GM12878 (cell line): ENCODE results near the gene F13B. TPM values are rescaled to one million over a fixed set of nuclear protein-coding genes. Genes with fewer than 3 reads are reported as not detected.

Experiments used
- ATAC-seq: fragments of 200-7000 bp; cut with Tn5 transposase; 3 replicates; pipeline ENCODE4 v1.9.1; 2020; ENCODE audit warnings: mild to moderate bottlenecking, moderate library complexity
- BruUV-seq: library from RNA; stranded (reverse); fragments of 400-500 nt; replicated peaks from 2 replicates; lab custom pipeline; 2021; lab: Mats Ljungman, UMichigan
- CTCF ChIA-PET: fragments of 300-600 bp; sonication (Branson Sonifier 250); formaldehyde crosslinking; extraction: SDS; loops from one replicate; lab custom pipeline; 2021; ENCODE audit warnings: inconsistent platforms; lab: Yijun Ruan, JAX
- POLR2A ChIA-PET: fragments of 350-600 bp; formaldehyde crosslinking; extraction: SDS; loops from one replicate; lab custom pipeline; 2021; ENCODE audit warnings: inconsistent platforms; lab: Charles Lee
- RAD21 ChIA-PET: fragments of 300-600 bp; sonication (Branson Sonifier 250); formaldehyde crosslinking; loops from one replicate; lab custom pipeline; 2023; ENCODE audit warnings: antibody characterized with exemption; ENCODE audit not compliant: unreplicated experiment; lab: Charles Lee
- SMC1A ChIA-PET: fragments of 300-600 bp; sonication (Branson Sonifier 250); formaldehyde crosslinking; loops from one replicate; lab custom pipeline; 2023; ENCODE audit not compliant: unreplicated experiment, uncharacterized antibody; lab: Charles Lee
- DNase-seq: peaks from one replicate; pipeline ENCODE4 v3.0.0-alpha.2; 2011; ENCODE audit warnings: low read depth, low spot score
- FAIRE-seq: peaks from 3 replicates; lab custom pipeline; 2011; peaks lifted over from hg19 to GRCh38; lab: Jason Lieb, UNC
- H2AFZ ChIP-seq: 2 replicates; pipeline ENCODE4 v1.6.0; 2011; ENCODE audit warnings: low read depth, low read length, control low read depth; ENCODE audit not compliant: control insufficient read depth
- H3K27ac ChIP-seq: 2 replicates; pipeline ENCODE4 v1.5.1; 2011; ENCODE audit warnings: control low read depth; ENCODE audit not compliant: control insufficient read depth, insufficient read depth
- H3K27me3 ChIP-seq, 2 experiments: replicated peaks in 1 of 2; 2 replicates each; pipeline versions ENCODE4 v1.6.0 to v1.6.1; 2011; ENCODE audit warnings: low read length in 1 of 2; ENCODE audit not compliant: control insufficient read depth in 2 of 2, insufficient read depth in 2 of 2
- H3K36me3 ChIP-seq, 2 experiments: 2 replicates each; pipeline ENCODE4 v1.5.1; 2011; ENCODE audit warnings: low read length in 1 of 2; ENCODE audit not compliant: control insufficient read depth in 2 of 2, insufficient read depth in 2 of 2
- H3K4me1 ChIP-seq: 2 replicates; pipeline ENCODE4 v1.6.1; 2011; ENCODE audit warnings: mild to moderate bottlenecking, low read length, moderate library complexity, mixed read lengths; ENCODE audit not compliant: control insufficient read depth, insufficient read depth
- H3K4me2 ChIP-seq: 2 replicates; pipeline ENCODE4 v1.6.0; 2011; ENCODE audit warnings: control low read depth; ENCODE audit not compliant: control insufficient read depth, insufficient read depth
- H3K4me3 ChIP-seq: fragments of 200-600 bp; sonication (generic); 2 replicates; pipeline ENCODE4 v1.5.1; 2016
- H3K79me2 ChIP-seq: 2 replicates; pipeline ENCODE4 v1.6.0; 2011; ENCODE audit warnings: low read length; ENCODE audit not compliant: control insufficient read depth, insufficient read depth
- H3K9ac ChIP-seq: 2 replicates; pipeline ENCODE4 v1.8.0; 2011; ENCODE audit warnings: low read length, control low read depth, mixed read lengths; ENCODE audit not compliant: control insufficient read depth, insufficient read depth
- H3K9me3 ChIP-seq: replicated peaks from 3 replicates; pipeline ENCODE4 v1.5.1; 2011; ENCODE audit warnings: mild to moderate bottlenecking, low read length; ENCODE audit not compliant: control insufficient read depth, insufficient read depth
- H4K20me1 ChIP-seq: 2 replicates; pipeline ENCODE4 v1.6.0; 2011; ENCODE audit not compliant: control insufficient read depth, insufficient read depth
- BMI1 ChIP-seq: fragments of 450-650 bp; IDR thresholded peaks from 2 replicates; pipeline ENCODE4 v1.6.1; 2016; ENCODE audit warnings: mild to moderate bottlenecking, moderate library complexity, borderline replicate concordance
- CBX3 ChIP-seq: fragments of 200-600 bp; sonication (generic); IDR thresholded peaks from 2 replicates; pipeline ENCODE4 v1.6.1; 2016; ENCODE audit warnings: low read depth, borderline replicate concordance
- CHD4 ChIP-seq: fragments of 200-600 bp; sonication (generic); IDR thresholded peaks from 2 replicates; pipeline ENCODE4 v1.6.1; 2016; ENCODE audit warnings: mild to moderate bottlenecking
- CREM ChIP-seq: IDR thresholded peaks from 2 replicates; pipeline ENCODE4 v1.6.1; 2014; ENCODE audit warnings: antibody characterized with exemption, low read depth
- IKZF1 ChIP-seq: fragments of 450-650 bp; conservative IDR thresholded peaks from 2 replicates; pipeline ENCODE4 v1.6.1; 2017; ENCODE audit warnings: antibody characterized with exemption, mild to moderate bottlenecking
- KDM1A ChIP-seq: fragments of 200-600 bp; sonication (generic); IDR thresholded peaks from 2 replicates; pipeline ENCODE4 v1.6.1; 2016; ENCODE audit warnings: borderline replicate concordance
- NFIC ChIP-seq: IDR thresholded peaks from 2 replicates; pipeline ENCODE4 v1.6.1; 2012; ENCODE audit warnings: low read depth, mild to moderate bottlenecking, inconsistent platforms, low read length, moderate library complexity
- NR2C1 ChIP-seq: fragments of 450-650 bp; IDR thresholded peaks from 2 replicates; pipeline ENCODE4 v1.6.1; 2017; ENCODE audit warnings: antibody characterized with exemption, mild to moderate bottlenecking, moderate library complexity
- NR2F1 ChIP-seq: fragments of 450-650 bp; conservative IDR thresholded peaks from 2 replicates; pipeline ENCODE4 v1.6.1; 2017; ENCODE audit warnings: mild to moderate bottlenecking
- PAX8 ChIP-seq: fragments of 450-650 bp; IDR thresholded peaks from 2 replicates; pipeline ENCODE4 v1.6.1; 2017; ENCODE audit warnings: mild to moderate bottlenecking, moderate library complexity
- PRDM15 ChIP-seq: fragments of 450-650 bp; formaldehyde crosslinking; IDR thresholded peaks from 2 replicates; pipeline ENCODE4 v1.4.0; 2020; ENCODE audit warnings: mild to moderate bottlenecking, moderate library complexity
- RCOR1 ChIP-seq: conservative IDR thresholded peaks from 2 replicates; pipeline ENCODE4 v1.6.1; 2012; ENCODE audit warnings: low read depth, low read length, improper control_type of control experiment
- SREBF2 ChIP-seq: IDR thresholded peaks from 2 replicates; pipeline ENCODE4 v1.6.1; 2012; ENCODE audit warnings: mild to moderate bottlenecking, low read length
- TARDBP ChIP-seq: IDR thresholded peaks from 2 replicates; pipeline ENCODE4 v1.6.1; 2016; ENCODE audit warnings: borderline replicate concordance
- TBL1XR1 ChIP-seq: IDR thresholded peaks from 2 replicates; pipeline ENCODE4 v1.6.1; 2012; ENCODE audit warnings: low read depth, low read length, improper control_type of control experiment
- YY1 ChIP-seq: IDR thresholded peaks from 2 replicates; pipeline ENCODE4 v1.6.1; 2011; ENCODE audit warnings: low read depth, mild to moderate bottlenecking, low read length
- ZNF207 ChIP-seq: fragments of 450-650 bp; IDR thresholded peaks from 2 replicates; pipeline ENCODE4 v1.6.1; 2014; ENCODE audit warnings: antibody characterized with exemption, mild to moderate bottlenecking, borderline replicate concordance
- ZZZ3 ChIP-seq: IDR thresholded peaks from 2 replicates; pipeline ENCODE4 v1.6.1; 2011; ENCODE audit warnings: low read depth; ENCODE audit not compliant: control insufficient read depth, insufficient read length
- WGBS: methylation state at CpG from one replicate; pipeline ENCODE4 v1.1.6; 2016; ENCODE audit warnings: low lambda C conversion rate; ENCODE audit not compliant: insufficient replicate concordance, insufficient coverage; ENCODE audit errors: missing lambda C conversion rate; 5-methylcytosine and 5-hydroxymethylcytosine counted together
- in situ Hi-C: fragments of 300-500 bp; cut with MboI; formaldehyde crosslinking; loops from 9 replicates; pipeline ENCODE4 v1.14.3; 2018; ENCODE audit warnings: mixed read lengths
- intact Hi-C: fragments of 100-400 bp; cut with micrococcal nuclease; formaldehyde crosslinking; loops from one replicate; pipeline ENCODE4 v1.14.2; 2022; ENCODE audit not compliant: unreplicated experiment
- polyA plus RNA-seq, 11 experiments: library from polyadenylated mRNA; depleted of rRNA in 4 of 11; unstranded in 6 of 11; stranded (reverse) in 5 of 11; fragments of >200 nt; fragmentation: Nextera tagmentation in 4 of 11; fragmentation: Illumina TruSeq in 1 of 11; extraction: Ambion mirVana in 4 of 11; extraction: Trizol in 1 of 11; gene quantifications; 1 replicate in 1 of 11; 2 replicates in 10 of 11; pipeline versions ENCODE4 v1.2.1 to v1.2.3, GENCODE V29; 2011 to 2016; ENCODE audit warnings: inconsistent platforms in 2 of 11, missing spikeins in 2 of 11, low read depth in 1 of 11
- total RNA-seq, 4 experiments: library from RNA; depleted of rRNA in 3 of 4; stranded (reverse); fragments of >200 nt in 3 of 4; fragmentation: Illumina TruSeq in 1 of 4; extraction: Trizol in 1 of 4; gene quantifications; 2 replicates each; pipeline versions ENCODE4 v1.2.1 to v1.2.3, GENCODE V29; 2013 to 2021

The F13B gene
- total and polyA plus RNA-seq, 10 of the 15 experiments (the other 5 are each of a cell fraction or from before 2014, with no cell fraction given): 0.06 TPM; not detected in 9

DNA sequence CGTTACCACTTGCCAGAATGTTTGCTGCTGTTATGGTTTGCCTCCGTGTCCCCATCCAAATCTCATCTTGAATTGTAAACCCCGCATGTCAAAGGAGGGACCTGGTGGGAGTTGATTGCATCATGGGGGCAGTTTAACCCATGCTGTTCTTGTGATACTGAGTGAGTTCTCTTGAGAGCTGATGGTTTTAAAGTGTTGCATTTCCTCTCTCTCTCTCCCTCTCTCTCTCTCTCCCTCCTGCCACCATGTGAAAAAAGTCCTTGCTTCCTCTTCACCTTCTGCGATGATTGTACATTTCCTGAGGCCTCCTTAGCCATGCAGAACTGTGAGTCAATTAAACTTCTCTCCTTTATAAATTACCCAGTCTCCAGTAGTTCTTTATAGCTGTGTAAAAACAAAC is 45.3 kb downstream of the F13B start:
- BruUV-seq: no TSS peak
- Histone ChIP-seq H3K36me3 (no peaks in the 10 kb centered on the region), H4K20me1 (no peaks in the 10 kb centered on the region), H3K4me2 (no peak overlapping the region), H2AFZ (no peak overlapping the region), H3K9ac (no peak overlapping the region), H3K27ac (no peak overlapping the region), H3K4me3 (no peak overlapping the region), H3K27me3 (no peaks in the 10 kb centered on the region), H3K79me2 (no peaks in the 10 kb centered on the region), H3K9me3 (no peaks in the 10 kb centered on the region), H3K4me1 (no peaks in the 10 kb centered on the region)
- FAIRE-seq: no peak
- ChIA-PET SMC1A (no interaction called here), POLR2A (no interaction called here), RAD21 (no interaction called here), CTCF (no interaction called here)
- TF ChIP-seq SREBF2 (no peak), IKZF1 (no peak), NR2F1 (no peak), CBX3 (no peak), KDM1A (no peak), CHD4 (no peak), ZZZ3 (no peak), RCOR1 (no peak), BMI1 (no peak), NFIC (no peak), YY1 (no peak), ZNF207 (no peak), TBL1XR1 (no peak), CREM (no peak), TARDBP (no peak), NR2C1 (no peak), PAX8 (no peak), PRDM15 (CRISPR knock-in tag) (no peak)
- no peak for ATAC-seq
- intact Hi-C loops: no loop called here
- in situ Hi-C loops: no loop called here
- WGBS: 15% methylated on average over 4 of the region's 4 CpGs
- no peak for DNase-seq
